HL-60 (cell line): Measurements from ENCODE around the gene RPS6KL1.

Experiments used
- POLR2AphosphoS5 ChIP-seq: IDR thresholded peaks from 2 replicates; pipeline ENCODE4 v1.6.1; 2012; ENCODE audit warnings: low read depth
- TF ChIP-seq, protein P1 (sequence below): IDR thresholded peaks from one replicate; pipeline ENCODE4 v1.5.1; 2011; ENCODE audit warnings: low read length, control low read depth, inconsistent platforms; ENCODE audit not compliant: insufficient read depth

DNA sequence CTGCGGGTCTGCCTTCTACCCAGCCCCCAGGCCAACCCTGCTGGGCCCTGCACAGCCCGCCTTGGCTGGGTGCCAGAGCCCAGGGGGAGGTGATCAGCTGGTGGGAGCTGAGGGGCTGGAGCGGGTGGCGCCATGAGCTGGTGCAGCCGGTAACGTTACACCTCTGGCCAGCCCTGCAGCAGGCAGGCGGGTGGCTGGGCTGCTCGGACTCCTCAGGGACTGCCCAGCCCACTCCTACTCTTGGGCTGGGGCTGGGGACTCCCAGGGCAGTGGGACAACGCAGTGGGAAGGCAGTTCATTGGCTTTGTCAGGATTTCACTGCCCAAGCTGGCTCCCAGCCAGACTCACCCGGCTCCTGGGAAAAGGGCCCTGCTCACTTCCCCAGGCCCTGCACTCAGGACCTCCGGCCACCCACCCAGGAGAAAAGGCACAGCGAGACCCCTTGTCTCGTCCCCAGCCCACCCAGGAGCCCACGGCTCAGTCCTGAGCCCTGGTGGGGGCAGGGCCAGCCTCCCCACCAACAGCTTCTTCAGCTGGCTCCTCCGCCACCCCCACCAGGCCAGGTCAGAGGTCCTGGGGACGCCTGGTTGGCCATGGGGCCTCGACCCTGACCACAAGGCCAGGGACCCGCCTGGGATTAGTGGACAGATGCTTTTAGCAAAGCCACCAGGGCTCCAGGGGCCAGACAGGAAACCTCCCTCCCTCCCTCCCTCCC is 31.3 kb upstream of the RPS6KL1 start:
- no peak for TF ChIP-seq POLR2AphosphoS5
- TF ChIP-seq, protein P1, sequence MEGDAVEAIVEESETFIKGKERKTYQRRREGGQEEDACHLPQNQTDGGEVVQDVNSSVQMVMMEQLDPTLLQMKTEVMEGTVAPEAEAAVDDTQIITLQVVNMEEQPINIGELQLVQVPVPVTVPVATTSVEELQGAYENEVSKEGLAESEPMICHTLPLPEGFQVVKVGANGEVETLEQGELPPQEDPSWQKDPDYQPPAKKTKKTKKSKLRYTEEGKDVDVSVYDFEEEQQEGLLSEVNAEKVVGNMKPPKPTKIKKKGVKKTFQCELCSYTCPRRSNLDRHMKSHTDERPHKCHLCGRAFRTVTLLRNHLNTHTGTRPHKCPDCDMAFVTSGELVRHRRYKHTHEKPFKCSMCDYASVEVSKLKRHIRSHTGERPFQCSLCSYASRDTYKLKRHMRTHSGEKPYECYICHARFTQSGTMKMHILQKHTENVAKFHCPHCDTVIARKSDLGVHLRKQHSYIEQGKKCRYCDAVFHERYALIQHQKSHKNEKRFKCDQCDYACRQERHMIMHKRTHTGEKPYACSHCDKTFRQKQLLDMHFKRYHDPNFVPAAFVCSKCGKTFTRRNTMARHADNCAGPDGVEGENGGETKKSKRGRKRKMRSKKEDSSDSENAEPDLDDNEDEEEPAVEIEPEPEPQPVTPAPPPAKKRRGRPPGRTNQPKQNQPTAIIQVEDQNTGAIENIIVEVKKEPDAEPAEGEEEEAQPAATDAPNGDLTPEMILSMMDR = no peak
